CD4-positive, alpha-beta T cell treated with Interleukin-15 for 1 hour (primary cell): ENCODE results near the gene GFAP.
A peak's percentile ranks its signal among the peaks of the same experiment; 100 is the strongest.

Experiments used
- DNase-seq: peaks from one replicate; pipeline ENCODE4 v3.0.0-alpha.2; 2020

GFAP gene

DNA sequence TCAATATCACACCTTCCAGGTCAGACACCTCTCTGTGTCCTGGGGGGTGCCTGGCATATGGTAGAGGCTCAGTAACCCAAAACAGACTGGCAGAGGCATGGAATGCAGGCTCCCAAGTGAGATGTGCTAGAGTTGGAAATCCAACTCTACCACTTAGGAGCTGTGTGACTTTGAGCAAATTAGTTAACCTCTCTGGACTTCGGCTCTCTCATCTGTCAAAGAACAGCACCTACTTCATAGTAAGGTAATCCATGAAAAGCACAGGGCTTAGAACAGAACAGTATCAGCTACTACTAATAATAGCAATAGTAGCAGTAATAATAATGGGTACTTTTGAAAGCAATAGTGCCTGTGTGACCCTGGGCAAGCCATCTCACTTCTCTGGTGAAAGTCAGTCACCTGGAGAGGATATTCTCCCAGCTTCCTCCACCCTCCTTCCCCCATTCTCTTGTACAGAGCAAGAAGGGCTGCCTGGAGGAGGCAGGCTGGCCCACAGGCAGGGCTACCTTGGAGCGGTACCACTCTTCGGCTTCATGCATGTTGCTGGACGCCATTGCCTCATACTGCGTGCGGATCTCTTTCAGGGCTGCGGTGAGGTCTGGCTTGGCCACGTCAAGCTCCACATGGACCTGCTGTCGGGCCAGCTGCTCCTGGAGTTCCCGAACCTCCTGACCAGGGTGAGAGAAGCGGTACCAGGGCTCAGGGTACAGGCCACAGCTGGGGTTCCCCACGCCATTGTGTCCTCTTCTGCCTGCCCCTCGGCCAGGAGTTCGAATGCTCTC, 2.3 kb downstream of the GFAP start:
- no peak for DNase-seq

DNA sequence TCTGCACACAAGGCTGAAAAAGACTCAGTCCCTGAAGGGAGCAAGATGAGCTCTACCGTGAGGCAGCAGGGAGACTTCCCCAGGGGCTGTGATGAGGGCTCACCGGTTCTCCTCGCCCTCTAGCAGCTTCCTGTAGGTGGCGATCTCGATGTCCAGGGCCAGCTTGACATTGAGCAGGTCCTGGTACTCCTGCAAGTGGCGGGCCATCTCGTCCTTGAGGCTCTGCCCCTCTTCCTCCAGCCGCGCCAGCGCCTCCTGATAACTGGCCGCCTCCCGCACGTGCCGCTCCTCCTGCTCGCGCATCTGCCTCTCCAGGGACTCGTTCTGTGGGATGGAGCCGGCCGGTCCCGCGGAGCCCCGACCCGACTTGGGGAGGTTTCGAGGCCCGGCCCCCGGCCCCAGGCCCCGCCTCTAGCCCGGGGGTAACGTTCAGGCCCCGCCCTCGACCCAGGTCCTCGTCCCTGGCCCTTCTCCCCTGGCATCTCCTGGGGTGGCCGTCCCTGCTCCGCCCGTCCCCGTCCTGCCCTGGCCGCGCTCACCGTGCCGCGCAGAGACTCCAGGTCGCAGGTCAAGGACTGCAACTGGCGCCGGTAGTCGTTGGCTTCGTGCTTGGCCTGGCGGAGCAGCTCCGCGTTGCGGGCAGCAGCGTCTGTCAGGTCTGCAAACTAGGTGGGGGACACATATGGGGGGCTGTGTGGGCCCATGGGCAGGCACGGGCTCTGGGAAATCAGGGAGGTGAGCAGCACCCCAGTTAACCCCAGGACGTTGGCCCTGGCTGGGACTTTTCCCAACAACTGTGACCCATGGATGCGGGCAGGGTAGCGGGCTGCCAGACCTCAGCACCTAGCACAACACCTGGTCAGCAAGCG, 3.9 kb downstream of the GFAP start:
- DNase-seq: peak; percentile 58

DNA sequence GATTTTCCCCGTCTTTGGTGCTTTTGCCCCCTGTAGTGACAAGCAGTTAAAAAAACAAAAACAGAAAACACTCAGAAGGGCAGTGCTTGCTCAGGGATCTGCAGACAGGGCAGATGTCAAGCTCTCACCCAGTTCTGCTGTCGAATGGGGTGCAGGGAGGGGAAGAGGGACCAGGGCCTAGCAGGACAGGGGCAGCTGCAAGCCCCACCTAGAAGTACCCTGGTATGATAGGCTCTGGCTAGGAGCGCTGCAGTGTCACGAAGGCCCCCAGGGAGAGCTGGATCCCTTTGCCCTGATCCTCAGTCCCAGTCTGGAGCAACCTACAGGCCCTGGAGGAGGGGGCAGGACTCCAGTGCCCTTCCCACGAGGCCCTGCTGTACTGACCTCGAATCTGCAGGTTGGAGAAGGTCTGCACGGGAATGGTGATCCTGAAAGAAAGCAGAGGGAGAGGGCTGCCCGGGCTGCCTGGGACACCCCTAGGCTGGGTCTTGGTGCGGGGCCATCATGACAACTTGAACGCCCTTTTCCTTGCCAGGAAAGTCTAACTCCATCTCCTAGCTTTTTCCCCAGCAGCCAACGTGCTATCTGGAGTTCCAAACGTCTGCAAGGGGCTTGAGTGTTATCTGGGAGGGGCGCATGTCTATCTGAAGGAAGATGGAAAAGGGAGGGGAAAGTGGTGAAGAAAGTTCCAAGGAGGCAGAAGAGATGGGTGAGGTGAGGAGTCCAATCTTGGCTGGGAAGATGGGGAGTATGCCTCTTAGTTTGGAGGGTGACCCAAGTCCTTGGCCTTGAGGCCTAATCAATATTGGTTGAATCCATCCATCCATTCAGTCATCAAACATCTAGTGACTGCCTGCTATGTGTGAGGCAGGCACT, 4.8 kb downstream of the GFAP start:
- DNase-seq: no peak

DNA sequence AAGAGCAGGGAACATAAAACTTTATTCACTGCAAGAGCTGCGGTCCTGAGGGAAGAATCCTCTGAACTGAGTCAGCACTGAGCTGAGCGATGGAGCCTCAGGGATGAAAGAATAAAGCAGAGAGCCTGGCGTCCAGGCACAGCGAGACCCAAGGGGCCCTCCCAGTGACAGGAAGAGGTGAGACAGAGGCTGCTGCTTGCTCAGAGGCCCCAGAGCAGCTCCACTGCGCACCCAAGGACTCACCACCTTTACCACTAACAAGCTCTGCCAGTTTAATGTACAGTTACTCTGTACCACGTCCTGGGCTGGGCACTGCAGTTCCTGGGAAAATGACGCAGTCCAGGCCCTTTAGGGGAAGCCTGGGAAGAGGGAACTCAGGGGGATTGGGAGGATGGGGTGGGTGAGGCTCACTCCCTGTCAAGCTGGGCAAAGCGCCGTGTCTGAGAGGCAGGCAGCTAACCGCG, 5.6 kb downstream of the GFAP start:
- DNase-seq: no peak

DNA sequence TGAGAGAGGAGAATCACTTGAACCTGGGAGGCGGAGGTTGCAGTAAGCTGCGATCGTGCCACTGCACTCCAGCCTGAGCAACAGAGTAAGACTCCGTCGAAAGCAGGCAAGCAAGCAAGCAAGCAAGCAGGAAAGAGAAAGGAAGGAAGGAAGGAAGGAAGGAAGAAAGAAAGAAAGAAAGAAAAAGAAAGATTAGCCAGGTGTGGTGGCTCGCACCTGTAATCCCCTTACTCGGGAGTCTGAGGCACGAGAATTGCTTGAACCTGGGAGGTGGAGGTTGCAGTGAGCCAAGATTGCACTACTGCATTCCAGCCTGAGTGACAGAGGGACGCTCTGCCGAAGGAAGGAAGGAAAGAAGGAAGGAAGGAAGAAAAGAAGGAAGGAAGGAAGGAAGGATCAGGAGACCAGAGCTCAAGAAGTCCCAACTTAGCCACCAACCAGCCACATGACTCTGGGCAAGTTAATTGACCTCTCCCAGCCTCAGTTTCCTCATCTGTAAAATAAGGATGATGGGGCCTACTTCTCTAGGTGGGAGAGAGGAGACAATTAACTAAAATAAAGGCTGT, 6.5 kb downstream of the GFAP start:
- no peak for DNase-seq

DNA sequence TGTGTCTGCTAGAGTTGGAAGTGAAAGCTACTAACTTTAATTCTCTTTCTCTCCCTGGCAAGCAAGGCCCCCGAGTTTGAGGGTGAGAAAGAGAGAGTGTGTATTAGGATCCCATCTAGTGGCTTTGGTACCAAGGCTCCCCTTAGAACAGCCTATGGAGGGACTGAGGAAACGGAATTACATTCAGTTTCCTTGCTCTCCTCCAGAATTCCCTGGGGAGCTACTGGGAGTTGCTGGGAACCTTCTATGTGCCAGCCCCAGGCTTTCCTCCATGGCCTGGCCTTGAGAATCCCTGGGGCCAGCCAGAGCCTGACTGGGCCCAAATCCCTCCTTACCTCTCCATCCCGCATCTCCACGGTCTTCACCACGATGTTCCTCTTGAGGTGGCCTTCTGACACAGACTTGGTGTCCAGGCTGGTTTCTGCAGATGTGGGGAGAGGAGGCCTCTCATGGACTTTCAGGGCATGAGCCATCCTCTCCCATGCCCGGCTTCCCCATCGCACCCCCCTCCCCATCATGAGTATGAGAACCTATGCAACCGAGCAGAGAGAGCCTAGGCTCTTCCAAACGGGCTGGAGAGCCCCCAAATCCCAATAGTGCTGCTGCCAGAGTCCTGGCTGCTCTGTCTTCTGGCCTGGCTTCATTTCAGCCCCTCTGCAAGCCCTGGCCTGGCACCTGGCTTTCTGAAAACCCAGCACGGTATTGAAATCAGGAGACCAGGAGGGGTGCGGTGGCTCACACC, 7.4 kb downstream of the GFAP start:
- no peak for DNase-seq

DNA sequence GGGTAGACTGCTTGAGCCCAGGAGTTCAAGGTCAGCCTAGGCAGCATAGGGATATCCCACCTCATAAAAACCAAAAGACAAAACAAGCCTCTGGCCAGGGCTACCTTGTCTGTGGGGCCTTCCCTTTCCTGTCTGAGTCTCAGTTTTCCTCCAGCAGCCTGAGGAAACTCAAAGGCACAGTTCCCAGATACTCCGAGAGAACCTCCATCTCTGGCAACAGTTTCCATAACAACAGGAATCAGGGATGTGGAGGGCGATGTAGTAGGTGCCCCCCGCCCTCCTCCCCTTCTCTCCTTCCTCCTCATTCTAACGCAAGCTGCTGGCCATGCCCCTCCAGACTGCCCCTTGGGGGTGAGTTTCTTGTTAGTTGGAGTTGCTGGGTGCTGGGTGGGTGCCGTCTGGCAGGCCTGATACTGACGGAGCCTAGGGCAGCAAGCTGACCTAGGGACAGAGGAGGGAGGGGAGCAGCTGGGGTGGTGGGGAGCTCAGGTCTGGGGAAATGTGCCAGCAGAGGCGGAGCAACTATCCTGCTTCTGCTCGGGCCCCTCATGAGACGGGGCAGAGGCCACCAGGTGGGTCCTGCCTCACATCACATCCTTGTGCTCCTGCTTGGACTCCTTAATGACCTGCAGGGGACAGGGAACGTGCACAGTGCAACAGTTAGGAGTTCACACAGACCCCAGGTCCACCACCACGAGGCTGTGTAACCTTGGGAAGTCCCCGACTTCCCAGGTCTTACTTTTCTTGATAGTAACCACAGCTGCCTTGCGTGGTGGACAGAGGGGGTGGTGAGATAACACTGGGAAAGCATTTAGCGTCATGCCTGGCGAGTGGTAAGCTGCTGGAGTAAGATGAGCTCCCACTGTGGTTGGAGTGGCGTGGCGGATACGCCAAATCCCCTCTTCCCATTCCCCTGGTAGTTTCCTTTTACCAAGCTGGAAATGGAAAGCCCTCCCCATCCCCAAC, 8.3 kb downstream of the GFAP start:
- DNase-seq: no peak

DNA sequence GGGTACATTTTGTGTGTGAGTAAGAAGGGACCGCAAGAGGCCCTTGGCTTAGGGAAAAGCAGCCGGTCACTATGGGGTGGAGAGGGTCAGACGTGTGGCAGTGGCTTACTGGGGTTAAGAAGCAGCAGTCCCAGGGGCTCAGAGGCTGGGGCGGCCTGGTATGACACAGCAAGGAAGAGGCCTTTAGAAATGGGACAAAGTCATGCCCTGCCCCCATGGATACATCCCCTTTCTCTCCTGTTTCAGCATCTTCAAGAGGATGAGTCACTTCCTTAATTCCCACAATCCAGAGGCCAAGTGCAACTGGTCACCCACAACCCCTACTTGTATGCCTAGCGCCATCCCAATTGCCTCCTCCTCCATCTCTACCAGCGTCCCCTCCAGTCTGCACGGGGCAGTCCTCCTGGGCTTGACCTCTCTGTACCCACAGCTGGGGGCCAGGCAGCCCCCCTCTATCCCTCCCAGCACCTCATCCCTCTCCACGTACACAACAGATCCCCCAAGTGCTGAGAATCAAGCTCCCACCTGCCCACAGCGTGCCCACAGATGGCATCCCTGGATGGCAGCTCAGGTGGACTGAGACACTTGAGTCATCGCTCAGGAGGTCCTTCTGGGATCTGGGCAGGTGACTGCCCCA, 9.2 kb downstream of the GFAP start:
- DNase-seq: no peak

DNA sequence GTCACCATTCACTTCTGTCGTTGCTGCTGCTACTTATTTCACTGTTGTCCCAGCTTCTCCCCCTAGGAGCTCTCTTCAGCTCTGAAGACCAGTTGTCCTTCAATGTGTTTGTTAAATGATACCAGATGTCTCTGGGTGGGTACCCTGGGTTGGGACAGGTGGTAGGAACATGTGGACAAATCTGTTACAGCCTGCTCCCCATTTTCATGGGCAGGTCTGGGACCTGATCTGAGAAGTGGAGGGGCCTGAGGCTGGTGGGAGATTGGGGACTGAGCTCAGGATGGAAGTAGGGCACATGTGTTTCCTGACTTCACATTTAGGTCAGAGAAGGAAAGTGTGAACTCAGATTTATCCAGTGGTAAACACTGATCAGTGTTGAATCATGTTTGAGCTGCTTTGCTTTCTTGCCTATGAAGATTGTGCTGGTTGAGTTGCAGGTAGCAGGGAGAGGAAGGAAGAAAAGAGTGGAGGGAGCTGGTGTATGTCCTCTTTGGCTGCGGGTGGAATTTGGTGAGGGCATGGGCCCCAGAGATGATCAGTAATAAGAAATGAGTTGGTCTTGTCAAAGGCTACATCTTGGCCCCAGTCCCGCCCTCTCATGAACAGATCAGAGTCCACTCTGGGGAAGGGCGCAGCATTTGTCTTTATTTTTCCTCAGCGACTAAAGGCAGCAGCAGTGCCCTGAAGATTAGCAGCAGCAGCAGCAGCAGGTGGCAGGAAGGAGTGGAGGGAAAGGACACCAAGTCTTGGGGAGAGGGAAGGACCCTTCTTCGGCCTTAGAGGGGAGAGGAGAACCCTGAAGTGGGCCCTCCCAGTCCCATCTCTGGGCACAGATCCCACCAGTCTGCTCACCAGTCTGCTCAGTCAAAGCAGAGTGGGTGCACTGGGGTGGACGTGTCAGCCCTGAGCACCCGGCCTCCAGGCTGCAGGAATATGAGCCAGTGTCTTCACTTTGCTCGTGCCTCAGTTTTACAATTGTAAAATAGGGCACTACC, 10.0 kb downstream of the GFAP start:
- no peak for DNase-seq

DNA sequence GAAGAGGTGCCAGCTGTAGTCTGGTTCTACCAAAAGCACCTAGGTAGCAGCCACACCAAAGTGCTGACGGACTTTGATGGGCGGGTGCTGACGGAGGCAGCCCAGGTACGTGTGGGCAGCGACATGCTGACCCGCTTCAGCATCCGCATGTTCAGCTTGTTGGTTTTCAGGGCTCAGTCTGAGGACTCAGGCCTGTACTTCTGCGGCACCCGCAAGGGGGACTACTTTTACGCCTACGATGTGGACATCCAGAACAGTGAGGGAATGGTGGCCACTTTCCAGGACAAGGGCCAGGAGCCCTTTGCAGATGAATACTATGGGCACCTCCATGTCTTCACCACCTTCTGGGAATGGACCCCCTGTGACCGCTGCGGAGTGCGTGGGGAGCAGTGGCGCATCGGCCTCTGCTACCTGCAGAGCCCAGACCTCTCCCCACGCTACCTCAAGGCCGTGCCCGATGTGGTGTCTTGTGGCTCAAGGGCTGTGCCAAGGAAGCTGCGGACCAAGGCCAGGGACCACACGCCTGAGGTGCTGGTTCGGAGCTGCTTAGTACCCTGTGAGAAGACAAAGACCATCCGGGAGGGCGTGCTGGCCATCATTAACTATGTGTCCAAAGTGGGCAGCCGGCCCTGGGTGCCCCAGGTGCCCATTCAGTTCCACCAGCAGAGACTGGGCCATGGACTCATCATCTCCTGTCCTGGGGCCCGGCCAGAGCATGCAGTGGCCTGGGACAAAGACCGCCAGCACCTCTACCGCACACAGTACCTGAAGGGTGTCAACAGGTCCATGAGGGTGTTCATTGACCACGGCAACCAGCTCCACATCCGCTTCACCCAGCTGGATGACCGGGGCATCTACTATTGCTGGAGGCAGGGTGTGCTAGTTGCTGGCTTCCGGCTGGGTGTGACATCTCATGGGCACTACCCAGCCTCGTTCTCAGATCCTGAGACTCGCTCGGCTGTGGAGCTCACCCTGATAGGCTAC, 11.0 kb downstream of the GFAP start:
- no peak for DNase-seq

DNA sequence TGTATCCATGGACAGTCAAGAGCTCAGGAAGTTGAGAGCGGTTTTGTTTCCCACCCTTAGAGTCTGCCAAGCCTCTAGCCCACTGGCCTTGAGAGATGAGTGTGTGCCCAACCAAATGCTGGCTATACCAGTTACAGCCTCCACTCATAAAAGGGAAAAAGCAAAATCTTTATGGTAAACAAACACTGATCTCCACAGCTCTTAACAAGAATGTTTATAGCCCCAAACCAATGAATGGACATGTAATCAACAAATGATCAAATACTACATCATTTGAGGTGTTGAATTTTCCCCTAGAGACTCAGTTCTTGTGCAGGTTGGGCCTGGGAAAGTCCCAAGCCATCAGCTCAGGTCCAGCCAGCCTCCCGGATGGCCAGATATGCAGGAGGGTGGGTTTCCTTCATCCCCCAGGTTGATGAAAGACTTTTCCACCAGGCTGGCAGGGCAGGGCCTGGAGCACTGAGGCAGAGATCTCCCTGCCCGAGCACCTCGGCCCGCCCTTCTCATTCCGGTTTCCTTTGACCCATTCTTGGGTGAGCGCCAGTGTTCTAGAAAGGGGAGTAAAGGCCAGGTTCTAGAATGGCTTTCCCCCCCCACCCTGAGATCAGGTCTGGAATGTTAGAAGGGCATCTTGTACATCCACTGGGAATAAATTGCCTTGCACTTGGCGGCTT, 12.2 kb downstream of the GFAP start:
- no peak for DNase-seq

DNA sequence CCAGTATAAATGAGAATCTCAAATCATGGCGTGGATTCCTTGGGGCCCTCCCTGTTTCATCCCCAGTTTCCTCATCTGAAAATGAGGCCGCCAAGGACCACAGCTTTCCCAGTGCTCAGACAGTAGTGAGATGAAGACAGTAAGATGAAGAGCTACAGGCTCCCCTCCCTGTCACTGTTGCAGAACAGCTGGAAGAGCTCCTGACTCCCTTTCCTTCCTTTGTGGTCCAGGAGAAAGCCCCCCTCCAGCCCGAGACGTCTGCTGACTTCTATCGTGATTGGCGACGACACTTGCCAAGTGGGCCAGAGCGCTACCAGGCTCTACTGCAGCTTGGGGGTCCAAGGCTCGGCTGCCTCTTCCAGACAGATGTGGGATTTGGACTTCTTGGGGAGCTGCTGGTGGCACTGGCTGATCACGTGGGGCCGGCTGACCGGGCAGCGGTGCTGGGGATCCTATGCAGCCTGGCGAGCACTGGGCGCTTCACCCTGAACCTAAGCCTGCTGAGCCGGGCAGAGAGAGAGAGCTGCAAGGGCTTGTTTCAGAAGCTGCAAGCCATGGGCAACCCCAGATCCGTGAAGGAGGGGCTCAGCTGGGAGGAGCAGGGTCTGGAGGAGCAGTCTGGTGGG, 13.1 kb downstream of the GFAP start:
- no peak for DNase-seq

DNA sequence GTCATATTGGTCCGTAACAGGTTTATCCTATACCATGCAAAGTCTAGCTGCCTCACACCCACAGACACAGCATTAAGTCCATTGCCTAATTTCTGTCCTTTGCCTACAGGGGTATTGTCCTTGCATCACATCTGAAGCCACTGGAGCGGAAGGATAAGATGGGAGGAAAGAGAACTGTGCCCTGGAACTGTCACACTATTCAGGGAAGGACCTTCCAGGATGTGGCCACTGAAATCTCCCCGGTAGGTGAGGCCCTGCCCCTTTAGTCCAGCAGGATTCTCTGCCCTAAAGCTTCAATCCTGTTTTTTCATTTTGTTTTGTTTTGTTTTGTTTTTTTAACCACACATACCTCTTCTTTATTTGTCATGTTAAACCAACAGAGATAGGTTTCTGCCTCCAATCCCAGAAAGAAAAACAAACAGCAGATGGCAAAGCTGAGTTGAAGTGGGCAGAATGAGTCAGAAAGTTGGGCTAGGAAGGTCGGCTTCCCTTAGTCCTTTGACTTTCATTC, 13.8 kb downstream of the GFAP start:
- no peak for DNase-seq

DNA sequence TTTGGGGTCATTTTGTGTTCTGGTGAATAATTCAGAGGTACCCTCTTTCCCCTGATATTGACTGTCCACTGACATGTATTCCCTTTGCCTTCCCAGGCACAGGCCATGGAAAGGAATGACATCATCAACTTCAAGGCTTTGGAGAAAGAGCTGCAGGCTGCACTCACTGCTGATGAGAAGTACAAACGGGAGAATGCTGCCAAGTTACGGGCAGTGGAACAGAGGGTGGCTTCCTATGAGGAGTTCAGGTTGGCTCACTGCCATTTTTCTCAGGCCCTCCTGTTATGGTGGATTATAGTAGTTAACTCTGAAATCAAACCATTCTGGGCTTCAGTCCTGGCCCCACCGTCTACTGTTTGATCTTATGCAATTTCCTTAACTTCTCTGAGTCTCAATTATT, 14.4 kb downstream of the GFAP start:
- no peak for DNase-seq

DNA sequence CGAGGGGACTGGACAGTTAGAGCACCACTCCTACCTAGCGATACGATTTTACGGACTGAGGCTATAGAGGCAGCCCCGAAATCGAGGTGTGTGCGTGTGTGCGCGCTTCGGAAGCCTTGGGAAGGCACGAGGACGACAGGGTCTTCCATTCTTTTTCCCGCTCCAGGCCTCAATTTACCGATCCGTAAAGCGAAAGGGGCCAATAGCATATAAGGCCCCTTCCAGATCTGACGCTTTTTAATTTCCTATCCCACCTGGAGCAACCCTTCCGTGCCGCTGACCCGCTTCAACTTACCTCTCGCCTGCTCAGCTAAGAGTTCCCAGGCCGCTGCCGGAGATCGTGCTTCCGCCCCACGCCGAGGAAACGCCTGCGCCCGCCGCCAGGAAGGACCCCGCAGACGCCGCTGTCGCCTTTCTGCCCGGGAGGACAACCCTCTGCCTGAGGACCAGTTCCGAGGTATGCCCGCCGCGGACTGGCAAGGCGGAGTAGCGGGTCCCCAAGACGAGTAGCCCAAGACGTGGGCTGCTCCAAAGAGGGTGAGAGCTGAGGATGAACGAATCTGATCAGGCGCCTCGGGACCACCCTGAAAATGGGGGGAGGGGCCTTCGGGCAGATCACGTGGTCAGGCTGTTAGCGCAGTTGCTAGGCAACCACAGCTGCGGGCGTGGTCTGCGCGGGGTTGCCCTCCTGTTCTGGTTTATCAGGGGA, 16.1 kb downstream of the GFAP start, which contains the start of gene EFTUD2:
TSS of gene EFTUD2 (minus strand) at position 372 of the 709 bp plus-strand sequence. CDS start 4,924 bp downstream, outside the sequence.
- DNase-seq: peak; percentile 92

DNA sequence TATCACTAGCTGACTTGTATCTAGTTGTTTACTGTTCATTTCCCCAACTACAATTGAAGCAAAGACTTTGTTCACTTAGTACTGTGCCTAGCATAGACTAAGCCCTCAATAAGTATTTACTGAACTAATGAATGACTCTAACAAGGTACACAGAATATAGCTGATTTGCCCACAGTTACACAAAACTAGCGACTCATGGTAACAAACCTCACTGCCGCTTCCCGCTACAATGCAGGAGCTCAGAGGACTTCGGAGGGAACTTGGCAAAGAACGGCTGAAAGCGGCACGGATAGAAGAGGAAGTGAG, 16.6 kb downstream of the GFAP start:
- peak; percentile 50 for DNase-seq
